NCI-H2196 treated with DMSO at 0.1 percent for 48 hours (cell line): Measurements from ENCODE around the gene TMEM106C.

Experiments
- DNase-seq: peaks from one replicate; lab custom pipeline; 2025; ENCODE audit not compliant: unreplicated experiment; lab: John Stamatoyannopoulos, UW

The TMEM106C gene

DNA sequence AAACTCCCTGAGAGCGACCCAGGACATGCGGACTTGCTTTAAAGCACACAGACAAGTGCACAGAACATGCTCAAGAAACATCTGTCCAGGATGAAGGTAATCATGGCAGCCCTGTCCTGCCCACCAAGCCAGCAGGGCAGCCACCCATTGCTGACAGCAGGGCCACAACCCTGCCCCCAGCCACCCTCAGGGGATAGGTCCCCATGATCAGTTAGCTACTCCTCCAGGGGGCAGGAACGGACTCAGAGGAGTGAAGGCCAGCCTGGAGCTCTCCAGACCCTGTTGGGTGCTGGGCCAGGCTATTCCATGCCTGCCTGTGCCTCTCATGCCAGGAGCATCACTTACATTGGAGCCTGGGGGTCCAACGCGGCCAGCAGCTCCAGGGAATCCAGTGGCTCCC lies 15.8 kb downstream of the TMEM106C start:
- no peak for DNase-seq

DNA sequence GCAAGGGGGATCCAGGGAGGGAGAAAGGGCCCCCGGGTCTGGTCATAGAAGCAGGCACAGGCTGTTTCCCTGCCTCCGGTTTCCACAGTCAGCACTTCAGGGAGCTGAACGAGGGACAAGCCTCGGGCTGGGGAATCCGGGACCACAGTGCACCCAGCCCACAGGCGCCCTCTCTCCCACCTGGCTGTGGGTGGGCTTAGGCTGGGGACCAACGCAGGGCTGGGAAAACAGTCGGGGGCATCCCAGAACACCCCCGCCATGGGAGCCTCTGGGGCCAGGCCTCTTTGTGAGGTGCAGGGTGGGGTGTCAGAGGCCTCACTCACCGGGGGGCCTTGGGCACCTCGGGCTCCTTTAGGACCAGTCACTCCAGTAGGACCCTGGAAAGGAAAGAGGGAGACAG lies 16.3 kb downstream of the TMEM106C start:
- DNase-seq = no peak

DNA sequence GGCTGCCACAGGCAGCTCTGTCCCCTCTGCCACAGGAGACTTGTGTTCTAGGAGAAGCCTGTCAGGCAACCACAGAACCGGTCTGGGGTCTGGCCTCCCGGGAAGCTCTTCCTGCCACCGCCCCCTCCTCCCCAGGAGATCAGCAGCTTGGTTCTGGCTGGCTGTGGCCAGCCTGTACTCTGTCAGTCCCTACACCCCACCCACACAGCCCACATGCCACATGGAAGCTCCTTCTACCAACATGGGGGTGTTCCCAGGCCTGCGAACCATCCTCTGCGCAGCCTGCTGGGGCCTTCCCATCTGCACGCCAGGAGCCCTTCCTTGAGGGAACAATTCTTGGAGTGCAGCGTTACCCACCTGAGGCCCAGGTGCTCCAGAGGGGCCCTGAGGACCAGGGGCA lies 16.8 kb downstream of the TMEM106C start:
- no peak for DNase-seq

DNA sequence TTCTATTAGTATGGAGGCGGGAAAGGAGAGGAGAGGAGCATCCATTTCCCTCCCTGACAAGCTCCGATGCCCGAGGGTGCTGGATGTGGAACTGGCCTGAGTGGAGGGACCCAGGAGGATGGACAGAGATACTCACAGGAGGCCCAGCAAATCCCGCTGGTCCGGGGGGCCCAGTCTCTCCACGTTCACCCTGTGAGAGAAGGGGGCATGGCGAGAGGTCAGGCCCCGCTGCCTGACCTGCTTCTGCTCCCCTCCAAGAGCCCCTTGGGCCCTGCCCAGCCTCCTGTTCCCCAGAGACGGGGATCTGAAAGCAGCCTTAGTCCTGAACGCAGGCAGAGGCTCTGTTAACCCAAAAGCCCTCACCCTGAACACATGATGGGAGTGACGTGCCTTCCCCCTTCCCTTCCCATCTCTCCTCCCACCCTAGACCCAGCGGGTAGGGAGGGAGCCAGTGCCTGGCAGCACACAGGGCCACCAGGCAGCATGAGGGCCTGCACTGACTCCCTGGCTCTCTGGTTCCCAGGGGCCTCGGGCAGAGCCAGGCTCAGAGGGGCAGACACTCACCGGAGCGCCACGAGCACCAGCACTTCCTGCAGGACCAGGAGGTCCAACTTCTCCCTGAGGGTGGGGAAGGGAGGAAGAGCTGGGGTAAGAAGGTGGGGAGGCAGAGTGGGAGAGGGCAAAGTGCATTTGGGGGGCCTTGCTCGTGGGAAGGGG lies 17.5 kb downstream of the TMEM106C start:
- DNase-seq = no peak

DNA sequence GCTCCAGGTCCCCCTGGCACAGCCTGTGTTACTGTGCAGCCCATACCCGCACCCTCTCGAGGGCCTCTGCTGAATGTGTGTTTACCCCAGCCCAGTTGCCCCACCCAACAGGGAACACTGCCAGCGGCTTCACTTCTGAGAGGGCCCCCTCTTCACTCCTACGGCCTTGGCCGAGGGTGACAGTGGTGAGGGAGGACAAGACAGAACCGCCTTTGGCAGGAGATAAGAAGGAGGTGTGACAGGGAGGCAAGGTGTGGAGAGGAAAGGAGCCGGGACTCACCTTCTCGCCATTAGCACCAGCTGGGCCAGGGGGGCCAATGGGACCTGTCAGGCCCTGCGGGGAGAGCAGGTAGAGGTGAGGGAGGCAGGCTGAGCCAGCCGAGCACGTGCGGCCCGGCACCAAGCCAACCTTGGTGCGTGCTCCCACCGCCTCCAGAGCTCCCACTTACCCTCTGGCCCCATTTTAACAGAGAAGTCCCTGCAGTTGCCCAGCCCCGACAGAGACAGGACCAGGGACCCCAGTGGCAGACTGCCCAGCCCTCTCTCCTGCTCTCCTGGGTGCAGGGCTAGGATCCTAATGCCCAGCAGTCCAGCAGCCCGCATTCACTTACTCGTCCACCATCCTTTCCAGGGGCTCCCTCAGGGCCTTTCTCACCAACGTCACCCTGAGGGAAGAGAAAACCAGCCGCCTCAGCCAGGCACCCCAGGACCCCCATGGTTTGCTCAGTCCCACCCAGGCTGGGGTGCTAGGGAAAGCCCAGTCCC lies 18.3 kb downstream of the TMEM106C start:
- no peak for DNase-seq

DNA sequence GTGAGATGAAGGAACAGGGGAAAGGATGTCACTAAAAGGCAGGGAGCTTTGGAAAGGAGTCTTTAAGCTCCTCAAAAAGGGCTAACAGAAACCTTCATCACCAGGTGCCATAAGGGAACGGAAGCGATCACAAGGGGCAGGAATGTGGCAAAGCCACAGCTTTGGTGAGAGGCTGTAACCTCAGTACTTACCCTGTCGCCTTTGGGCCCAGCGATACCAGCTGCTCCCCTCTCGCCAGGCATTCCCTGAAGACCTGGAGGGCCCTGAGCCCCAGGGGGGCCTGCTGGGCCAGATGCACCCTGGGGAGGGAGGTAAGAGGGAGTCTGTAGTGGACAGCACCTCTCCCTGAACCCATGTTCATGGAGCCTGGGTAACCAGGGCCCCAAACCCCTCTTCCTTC lies 18.9 kb downstream of the TMEM106C start:
- no peak for DNase-seq

DNA sequence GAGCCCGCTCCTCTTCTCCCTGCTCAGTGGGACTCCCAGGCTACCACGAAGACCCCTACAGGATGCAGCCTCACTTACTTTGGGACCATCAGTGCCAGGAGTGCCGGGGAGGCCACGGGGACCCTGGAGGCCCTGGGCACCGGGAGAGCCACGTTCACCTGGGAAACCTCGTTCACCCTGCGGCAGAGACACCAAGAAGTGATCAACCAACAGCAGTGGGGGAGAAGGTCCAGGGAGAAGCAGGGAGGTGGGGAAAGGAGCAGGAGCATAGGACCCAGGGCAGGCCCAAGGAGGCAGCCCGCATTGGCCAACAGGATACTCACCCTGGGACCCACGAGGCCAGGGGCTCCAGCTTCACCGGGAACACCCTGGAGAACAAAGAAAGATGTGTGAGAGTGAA lies 19.4 kb downstream of the TMEM106C start:
- no peak for DNase-seq

DNA sequence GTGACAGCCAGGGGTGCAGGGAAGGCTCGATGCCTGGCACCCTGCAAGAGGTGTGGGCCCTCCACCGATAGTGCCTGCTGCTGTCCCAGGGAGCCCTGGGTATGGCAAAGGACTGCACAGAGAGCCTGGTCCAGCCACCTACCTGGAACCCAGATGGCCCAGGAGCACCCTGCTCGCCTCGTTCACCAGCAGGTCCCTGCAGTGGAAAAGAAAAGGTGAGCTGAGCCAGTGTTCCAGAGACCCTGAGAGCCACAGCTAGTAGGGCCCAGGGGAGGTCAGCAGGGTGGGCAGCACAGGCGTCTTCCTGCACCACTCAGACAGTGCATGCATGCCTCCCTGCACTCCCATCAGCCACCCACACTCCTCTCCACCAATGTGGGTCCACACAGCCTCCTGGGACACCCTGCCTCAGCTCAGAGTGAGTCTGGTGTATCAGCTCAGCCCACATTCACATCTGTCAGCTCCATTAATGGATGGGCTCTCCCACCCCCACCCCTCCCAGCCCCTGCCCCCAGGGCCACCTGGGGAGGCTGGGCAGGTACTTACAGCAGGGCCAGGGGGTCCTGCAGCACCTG lies 20.2 kb downstream of the TMEM106C start:
- no peak for DNase-seq

DNA sequence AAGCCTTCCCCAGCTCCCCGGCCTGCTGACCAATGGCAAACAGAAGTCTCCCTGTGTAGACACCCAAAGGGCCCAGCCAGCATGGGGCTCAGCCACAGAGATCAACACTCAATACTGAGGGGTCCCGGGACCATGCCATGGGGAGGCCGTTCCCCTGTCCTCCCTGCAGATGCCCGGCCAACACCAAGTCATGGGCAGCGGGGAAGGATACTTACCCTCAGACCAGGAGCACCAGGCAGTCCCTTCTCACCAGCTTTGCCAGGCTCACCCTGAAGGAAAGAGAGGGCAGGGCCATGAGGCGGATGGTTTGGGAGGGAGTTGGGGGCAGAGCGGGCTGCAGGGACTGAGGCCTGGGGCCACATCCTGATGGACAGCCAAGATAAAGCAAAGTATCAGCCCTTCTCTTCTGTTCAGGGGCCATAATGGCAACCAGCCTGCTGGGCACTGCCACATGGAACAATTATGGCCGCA lies 21.0 kb downstream of the TMEM106C start:
- DNase-seq = no peak

DNA sequence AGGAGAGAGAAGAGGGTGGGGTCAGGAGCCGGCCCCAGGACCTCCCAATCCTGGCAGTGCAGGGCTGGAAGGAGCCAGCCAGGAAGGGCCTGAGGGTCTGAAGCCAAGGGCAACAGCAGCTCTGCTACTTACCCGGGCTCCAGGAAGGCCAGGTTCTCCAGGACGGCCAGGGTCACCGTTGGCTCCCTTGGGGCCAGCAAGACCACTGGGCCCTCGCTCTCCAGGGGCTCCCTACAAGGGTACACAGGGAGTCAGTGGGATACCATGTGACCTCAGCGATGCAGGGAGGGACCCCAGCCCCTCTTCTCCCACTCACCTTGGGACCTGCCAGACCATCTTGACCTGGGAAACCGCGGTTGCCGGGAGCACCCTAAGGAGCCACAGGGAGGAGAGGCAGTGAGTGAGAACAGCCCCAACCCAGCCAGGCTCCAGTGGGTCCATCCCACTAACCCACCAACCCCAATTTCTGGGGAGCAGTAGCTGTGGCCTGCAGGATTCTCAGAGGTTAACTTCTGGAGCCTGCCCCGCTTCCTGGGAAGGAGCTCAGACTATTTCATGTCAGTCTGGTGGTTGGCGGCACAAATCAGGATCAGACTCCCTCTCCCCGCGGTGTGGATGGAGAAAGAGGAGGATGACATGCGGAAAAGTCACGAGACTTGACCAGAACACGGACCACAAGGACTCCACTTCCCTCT lies 22.3 kb downstream of the TMEM106C start:
- DNase-seq = no peak

DNA sequence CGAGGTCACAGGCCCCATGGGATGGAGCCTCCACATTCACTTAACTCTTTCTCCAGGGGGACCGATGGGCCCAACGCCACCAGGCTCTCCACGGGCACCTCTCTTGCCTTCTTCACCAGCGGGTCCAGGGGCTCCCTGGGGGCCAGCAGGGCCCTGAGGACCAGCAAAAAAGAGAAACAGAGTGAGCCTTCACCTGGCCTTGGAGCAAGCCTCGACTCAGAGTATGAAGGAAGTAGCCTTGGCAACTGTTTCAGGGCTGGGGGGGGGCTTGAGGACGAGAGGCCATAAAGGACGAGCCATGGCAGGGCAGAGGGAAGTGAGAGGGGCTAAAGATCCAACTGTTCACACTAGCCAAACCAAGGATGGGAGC lies 22.9 kb downstream of the TMEM106C start:
- no peak for DNase-seq

DNA sequence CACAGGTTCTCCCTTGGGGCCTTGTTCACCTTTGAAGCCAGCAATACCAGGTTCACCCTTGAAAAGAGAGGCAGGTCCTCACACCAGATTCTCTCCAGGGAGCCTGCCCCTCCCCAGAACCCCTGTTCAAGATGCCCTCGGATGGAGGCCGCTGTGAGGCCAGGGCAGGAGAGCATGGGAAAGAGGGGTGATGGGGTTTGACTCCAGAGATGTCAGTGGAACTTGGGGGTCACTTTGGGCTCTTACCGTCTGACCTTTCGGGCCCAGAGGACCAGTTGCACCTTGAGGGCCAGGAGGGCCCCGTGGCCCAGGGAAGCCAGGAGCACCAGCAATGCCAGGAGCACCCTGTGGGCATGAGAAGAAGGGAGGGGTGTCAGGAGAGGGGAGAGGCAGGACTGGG lies 23.4 kb downstream of the TMEM106C start:
- no peak for DNase-seq

DNA sequence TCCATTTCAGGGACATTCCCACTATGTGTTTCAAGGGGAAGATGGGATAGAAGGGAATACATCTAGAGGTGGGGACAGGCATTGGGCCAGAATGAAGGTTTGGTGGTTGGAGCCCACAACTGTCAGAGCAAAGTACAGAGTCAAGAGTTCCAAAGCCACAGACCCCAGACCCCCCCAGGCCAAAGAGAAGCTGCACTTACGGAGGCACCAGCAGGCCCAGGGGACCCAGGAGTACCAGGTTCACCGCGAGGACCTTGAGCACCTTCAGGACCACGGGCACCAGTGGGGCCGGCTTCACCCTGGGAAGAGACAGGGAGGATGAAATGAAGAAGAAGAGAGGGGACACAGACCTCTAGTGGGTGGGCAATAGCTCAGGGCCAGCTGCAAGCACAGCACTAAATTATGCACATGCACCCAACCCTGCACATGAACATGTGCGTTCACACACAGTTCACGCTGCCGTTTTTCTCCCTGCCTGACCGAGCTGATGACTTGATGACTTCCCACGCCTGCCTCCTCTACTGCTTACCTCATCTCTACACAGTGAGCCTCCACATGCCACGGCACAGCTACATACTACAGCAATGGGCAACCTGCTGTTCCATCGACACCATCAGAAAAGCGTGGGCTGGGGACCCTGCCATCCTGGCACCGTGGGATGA lies 24.1 kb downstream of the TMEM106C start:
- no peak for DNase-seq

DNA sequence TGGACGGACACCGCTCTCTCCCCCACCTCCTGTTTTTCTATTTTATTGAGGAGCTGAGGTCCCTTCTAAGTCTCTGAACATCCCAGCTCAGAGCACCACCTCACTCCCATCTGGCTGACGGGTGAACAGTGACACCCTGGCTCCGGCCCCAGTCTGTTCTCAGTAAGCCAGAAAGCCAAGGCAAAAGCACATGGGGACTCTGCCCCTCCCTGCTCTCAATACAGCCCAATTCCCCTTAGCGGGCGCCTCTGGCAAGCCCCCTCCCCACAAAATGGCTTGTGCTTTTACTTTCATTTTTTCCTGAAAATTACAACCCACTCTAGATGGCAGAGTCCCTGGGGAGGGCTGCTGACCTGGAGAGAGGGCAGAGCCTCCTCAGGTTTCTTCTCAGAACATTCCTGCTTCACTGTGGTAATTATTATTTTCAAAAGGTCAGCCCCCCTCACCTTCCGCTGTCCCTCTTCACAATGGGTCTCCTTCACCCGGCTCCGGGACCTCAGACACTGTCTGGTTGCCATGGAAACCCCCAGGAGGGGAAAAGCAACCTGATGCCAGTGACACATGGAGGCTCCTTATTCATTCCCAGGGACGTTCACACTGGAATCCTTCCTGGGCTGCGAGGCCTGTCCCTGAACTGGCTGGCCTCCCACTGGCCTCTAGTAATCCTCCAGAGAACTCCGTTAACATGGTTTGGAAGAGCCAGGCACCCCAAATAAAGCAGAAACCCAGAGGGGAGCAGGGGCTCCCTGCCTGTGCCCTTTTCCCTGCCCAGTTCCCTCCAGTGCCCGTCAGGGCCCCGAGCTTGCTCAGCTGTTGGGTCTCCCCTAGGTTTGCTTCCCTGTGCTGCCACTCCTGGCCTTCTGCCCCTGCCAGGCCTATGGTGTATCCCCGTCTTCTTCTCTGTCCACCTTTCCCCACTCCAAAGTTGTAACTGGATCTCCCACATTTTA lies 25.0 kb downstream of the TMEM106C start:
- no peak for DNase-seq

DNA sequence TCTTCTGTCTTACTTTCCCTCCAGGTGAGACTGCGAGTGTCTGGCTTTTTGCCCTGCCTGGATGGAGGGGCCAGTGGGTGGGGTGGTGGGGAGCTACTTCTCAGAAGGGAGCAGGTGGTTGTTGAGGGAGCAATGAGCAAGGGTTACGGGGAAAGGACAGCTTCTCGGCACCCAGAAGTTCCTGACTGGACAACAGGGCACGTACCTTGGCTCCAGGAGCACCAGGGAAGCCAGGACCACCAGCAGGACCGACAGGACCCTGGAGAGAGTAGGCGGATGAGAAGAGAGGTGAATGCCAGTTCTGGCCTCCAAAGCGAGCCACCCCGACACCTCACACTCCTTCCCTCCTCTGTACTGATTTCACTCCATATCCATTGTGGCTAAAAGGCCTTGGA lies 25.6 kb downstream of the TMEM106C start:
- DNase-seq = no peak

DNA sequence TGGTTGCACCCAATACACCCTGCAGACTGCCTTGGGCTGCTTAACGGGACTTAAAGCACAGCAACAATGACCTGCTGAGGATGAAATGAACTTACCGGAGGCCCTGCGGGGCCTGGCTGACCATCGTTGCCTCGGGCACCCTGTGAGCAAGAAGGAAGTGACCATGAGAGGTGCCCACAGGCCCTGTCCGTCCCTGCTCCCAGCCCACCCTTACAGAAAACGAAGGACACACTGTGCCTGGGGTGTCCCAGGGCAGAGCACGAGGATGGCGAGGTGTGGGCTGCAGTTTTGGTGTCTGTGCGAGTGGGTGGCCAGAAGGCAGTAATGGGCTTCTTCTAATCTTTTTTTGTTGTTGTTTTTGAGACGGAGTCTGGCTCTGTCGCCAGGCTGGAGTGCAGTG lies 26.3 kb downstream of the TMEM106C start:
- no peak for DNase-seq

DNA sequence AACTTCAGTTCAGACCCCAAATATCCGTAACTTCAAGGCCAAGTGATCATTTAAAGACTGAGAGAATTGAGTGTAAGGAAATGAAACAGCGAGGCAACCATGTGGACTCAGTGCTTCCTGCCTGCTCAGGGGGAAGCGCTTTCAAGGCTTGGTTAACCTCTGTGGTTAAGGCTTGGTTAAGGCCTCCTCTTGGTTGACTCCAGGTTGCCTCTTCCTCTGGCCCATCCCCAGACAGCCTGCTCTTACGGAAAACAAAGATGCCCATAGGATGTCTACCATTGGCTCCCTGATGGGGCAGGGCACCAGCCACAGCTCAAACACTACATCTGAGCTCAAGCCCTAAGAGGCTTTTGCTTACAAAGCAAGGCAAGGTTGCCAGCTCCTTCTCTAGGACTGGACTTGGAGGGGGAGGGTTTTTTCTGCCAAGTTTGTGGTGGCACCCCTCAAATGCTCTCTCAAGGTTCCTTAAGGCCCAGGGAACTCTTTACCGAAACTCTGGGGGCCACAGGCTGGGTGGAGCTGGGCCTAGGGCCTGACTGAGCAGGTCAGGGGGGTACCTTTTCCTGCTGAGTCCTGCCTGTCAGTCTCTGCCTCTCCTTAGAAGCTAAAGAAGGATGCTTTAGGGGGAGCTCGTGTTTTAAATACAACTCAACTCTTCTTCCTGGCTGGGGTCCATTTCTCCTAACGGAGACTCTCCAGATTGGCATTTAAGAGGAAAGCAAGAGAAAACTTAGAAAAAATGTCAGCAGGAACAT lies 27.1 kb downstream of the TMEM106C start:
- no peak for DNase-seq

DNA sequence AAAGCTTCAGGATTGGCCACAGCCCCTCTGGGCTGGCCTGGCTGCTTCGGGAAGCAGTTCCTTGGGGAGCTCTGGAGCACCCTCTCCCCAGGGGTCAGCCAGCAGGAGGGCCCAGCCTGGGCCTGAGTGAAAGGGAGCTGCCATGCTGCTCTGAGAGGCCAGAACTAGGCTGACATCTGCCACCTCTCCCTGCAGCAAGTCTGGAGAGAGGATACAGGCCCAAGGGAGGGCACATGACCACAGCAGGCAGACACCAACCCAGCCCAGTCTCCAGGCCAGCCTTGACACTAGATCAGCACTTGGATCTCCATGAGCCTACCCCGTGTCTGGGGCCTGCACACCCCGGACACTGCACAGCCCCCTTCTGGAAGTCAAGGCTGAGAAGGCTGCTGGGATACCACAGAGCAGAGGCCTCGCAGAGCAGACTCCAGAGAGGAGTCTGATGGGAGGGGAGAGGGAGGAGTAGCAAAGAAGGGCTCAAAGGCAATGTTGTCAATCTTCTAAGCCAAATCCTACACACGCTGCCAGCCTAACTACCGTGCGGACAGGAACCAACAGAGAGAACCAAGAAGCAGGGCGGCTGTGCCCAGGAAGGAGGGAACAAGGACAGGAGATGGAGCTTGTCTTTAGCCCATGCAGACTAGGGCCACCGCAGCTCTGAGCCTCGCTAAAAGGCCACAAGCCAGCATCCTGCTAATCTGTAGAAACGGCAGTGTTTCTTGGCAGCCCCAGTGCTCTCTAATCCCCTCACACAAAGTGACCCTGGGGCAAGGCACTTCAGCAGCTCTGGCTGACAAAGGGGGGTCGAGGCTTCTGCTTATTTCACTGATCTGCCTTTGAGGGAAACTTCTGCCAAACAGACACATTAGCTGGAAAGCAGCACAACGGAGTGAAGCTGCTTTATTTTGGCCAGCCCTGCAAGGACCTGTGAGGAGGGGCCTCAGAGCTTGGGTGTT lies 28.0 kb downstream of the TMEM106C start:
- no peak for DNase-seq
